HG02623 (cell line): ENCODE results near the gene MACROH2A2.
"Not testable (repeated sequence)": the region's sequence is repeated elsewhere in the genome, so short reads cannot be mapped to it uniquely, and the experiment has no call there.

ENCODE experiments used
- ATAC-seq: cut with Tn5 transposase; IDR thresholded peaks from one replicate; pipeline ENCODE4 v1.9.1; 2021; ENCODE audit warnings: moderate library complexity; ENCODE audit not compliant: unreplicated experiment

The MACROH2A2 gene

GRCh38 chr10:70052462-70053217 is at the start of gene MACROH2A2:
MACROH2A2 (plus strand) TSS chr10:70052846; CDS start chr10:70075659, 22,813 bp downstream.
- no peak for ATAC-seq

- ATAC-seq: no peak
Measured at GRCh38 chr10:70007116-70007820, 45.4 kb upstream of the MACROH2A2 start.

- no peak for ATAC-seq
Measured at GRCh38 chr10:70031215-70031614, 21.4 kb upstream of the MACROH2A2 start.

- ATAC-seq: no peak
Measured at GRCh38 chr10:70032667-70033289, 19.9 kb upstream of the MACROH2A2 start.

GRCh38 chr10:70034232-70034631 is 18.4 kb upstream of the MACROH2A2 start:
- no peak for ATAC-seq

GRCh38 chr10:70035531-70035930 is 17.1 kb upstream of the MACROH2A2 start:
- no peak for ATAC-seq

GRCh38 chr10:70038923-70039322 is 13.7 kb upstream of the MACROH2A2 start:
- no peak for ATAC-seq

GRCh38 chr10:70041016-70041415 is 11.6 kb upstream of the MACROH2A2 start:
- no peak for ATAC-seq

- not testable (repeated sequence) for ATAC-seq
Measured at GRCh38 chr10:70041739-70042138, 10.9 kb upstream of the MACROH2A2 start.

GRCh38 chr10:70047066-70047465 is 5.6 kb upstream of the MACROH2A2 start:
- ATAC-seq: not testable (repeated sequence)

- ATAC-seq: no peak
Measured at GRCh38 chr10:70048030-70048723, 4.5 kb upstream of the MACROH2A2 start.

- no peak for ATAC-seq
Measured at GRCh38 chr10:70051848-70052247, 798 bp upstream of the MACROH2A2 start.

GRCh38 chr10:70053218-70053840 is 683 bp downstream of the MACROH2A2 start:
- no peak for ATAC-seq

- ATAC-seq: no peak
Measured at GRCh38 chr10:70053841-70054288, 1.2 kb downstream of the MACROH2A2 start.

GRCh38 chr10:70054902-70055301 is 2.3 kb downstream of the MACROH2A2 start:
- no peak for ATAC-seq

- no peak for ATAC-seq
Measured at GRCh38 chr10:70055550-70055949, 2.9 kb downstream of the MACROH2A2 start.

GRCh38 chr10:70057306-70057705 is 4.7 kb downstream of the MACROH2A2 start:
- no peak for ATAC-seq

GRCh38 chr10:70060389-70060788 is 7.7 kb downstream of the MACROH2A2 start:
- no peak for ATAC-seq

- ATAC-seq: no peak
Measured at GRCh38 chr10:70063418-70064098, 10.9 kb downstream of the MACROH2A2 start.

- ATAC-seq: no peak
Measured at GRCh38 chr10:70064486-70064885, 11.8 kb downstream of the MACROH2A2 start.
